HEK293T (cell line): ENCODE measurements around the gene MAML2.

Source experiments
- CTCF ChIA-PET: fragments of 350-600 bp; formaldehyde crosslinking; extraction: SDS; loops from one replicate; lab custom pipeline; 2021; ENCODE audit warnings: antibody characterized with exemption, inconsistent platforms; lab: Yijun Ruan, JAX
- POLR2A ChIA-PET: fragments of 350-600 bp; formaldehyde crosslinking; extraction: SDS; loops from one replicate; lab custom pipeline; 2020; ENCODE audit warnings: antibody characterized with exemption, inconsistent platforms; lab: Yijun Ruan, JAX
- DNase-seq: peaks from one replicate; pipeline ENCODE4 v3.0.0; 2012; ENCODE audit warnings: mixed read lengths; ENCODE audit errors: extremely low spot score
- ARNT ChIP-seq: fragments of 450-650 bp; IDR thresholded peaks from 2 replicates; pipeline ENCODE4 v1.6.1; 2017; ENCODE audit warnings: mild to moderate bottlenecking
- BHLHE40 ChIP-seq: fragments of 450-650 bp; IDR thresholded peaks from 2 replicates; pipeline ENCODE4 v1.6.1; 2016; ENCODE audit warnings: mild to moderate bottlenecking, moderate library complexity, borderline replicate concordance
- CTBP1 ChIP-seq: fragments of 450-650 bp; IDR thresholded peaks from 2 replicates; pipeline ENCODE4 v1.6.1; 2016; ENCODE audit warnings: borderline replicate concordance
- ELF4 ChIP-seq: fragments of 450-650 bp; IDR thresholded peaks from 2 replicates; pipeline ENCODE4 v1.6.1; 2017; ENCODE audit warnings: antibody characterized with exemption
- FOXA1 ChIP-seq: fragments of 450-650 bp; IDR thresholded peaks from 2 replicates; pipeline ENCODE4 v1.6.1; 2016; ENCODE audit warnings: mild to moderate bottlenecking
- FOXK2 ChIP-seq: fragments of 450-650 bp; IDR thresholded peaks from 2 replicates; pipeline ENCODE4 v1.6.1; 2016; ENCODE audit warnings: mild to moderate bottlenecking
- FOXM1 ChIP-seq: fragments of 450-650 bp; IDR thresholded peaks from 2 replicates; pipeline ENCODE4 v1.6.1; 2017; ENCODE audit warnings: mild to moderate bottlenecking, borderline replicate concordance
- HDGF ChIP-seq: fragments of 450-650 bp; IDR thresholded peaks from 2 replicates; pipeline ENCODE4 v1.6.1; 2017; ENCODE audit warnings: antibody characterized with exemption, borderline replicate concordance
- L3MBTL2 ChIP-seq: fragments of 450-650 bp; conservative IDR thresholded peaks from 2 replicates; pipeline ENCODE4 v1.6.1; 2016; ENCODE audit warnings: mild to moderate bottlenecking
- LEF1 ChIP-seq: fragments of 450-650 bp; IDR thresholded peaks from 2 replicates; pipeline ENCODE4 v1.6.1; 2017; ENCODE audit warnings: mild to moderate bottlenecking, borderline replicate concordance
- NFRKB ChIP-seq: fragments of 450-650 bp; IDR thresholded peaks from 2 replicates; pipeline ENCODE4 v1.6.1; 2016; ENCODE audit warnings: mild to moderate bottlenecking, moderate library complexity
- SP1 ChIP-seq: fragments of 450-650 bp; IDR thresholded peaks from 2 replicates; pipeline ENCODE4 v1.6.1; 2017
- SUZ12 ChIP-seq: fragments of 450-650 bp; IDR thresholded peaks from 2 replicates; pipeline ENCODE4 v1.6.1; 2016; ENCODE audit warnings: mild to moderate bottlenecking
- TARDBP ChIP-seq: fragments of 450-650 bp; IDR thresholded peaks from 2 replicates; pipeline ENCODE4 v1.6.1; 2016
- ZNF384 ChIP-seq: fragments of 450-650 bp; IDR thresholded peaks from 2 replicates; pipeline ENCODE4 v1.6.1; 2016
- TF ChIP-seq, protein P1 (sequence below): fragments of 450-650 bp; IDR thresholded peaks from 2 replicates; pipeline ENCODE4 v1.6.1; 2016

The MAML2 gene

DNA sequence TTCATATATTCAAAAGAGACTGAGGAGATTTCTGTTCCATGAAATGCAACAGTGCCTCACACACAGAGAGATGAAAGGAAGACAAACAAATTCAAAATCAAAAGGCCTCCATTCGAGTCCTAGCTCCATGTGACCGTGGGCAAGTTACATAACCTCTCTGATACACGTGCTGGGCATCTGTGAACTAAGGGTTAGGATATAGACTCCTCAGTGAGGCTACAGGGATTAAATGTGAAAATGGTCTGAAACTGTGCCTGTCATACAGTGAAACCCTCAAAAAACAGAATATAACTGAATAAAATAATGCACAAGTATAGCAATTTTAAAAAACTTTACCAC lies 307.3 kb downstream of the MAML2 start:
- ChIA-PET POLR2A (no interaction called here), CTCF (interaction anchor here (1.1 kb wide), 1 partner anchor 78 kb away, joined by 3 read pairs; no protein-coding TSS in a partner anchor)
- no peak for DNase-seq
- no peak for TF ChIP-seq HDGF
- TF ChIP-seq ELF4 = no peak
- TF ChIP-seq SP1 = no peak

GRCh38 chr11:96035031-96035739 lies 307.8 kb downstream of the MAML2 start:
- POLR2A ChIA-PET = interaction anchor here (0.5 kb wide), 1 partner anchor 198 kb away, joined by 3 read pairs; no protein-coding TSS in a partner anchor
- CTCF ChIA-PET = no interaction called here
- no peak for DNase-seq
- TF ChIP-seq CTBP1 = no peak

GRCh38 chr11:96033599-96033998 lies 309.4 kb downstream of the MAML2 start:
- CTCF ChIA-PET = interaction anchor here (1.1 to 1.2 kb wide), 2 partner anchors 21 to 26 kb away, joined by 3 read pairs; no protein-coding TSS in a partner anchor
- POLR2A ChIA-PET = no interaction called here
- no peak for TF ChIP-seq LEF1
- TF ChIP-seq L3MBTL2 = no peak

GRCh38 chr11:96033095-96033494 lies 309.9 kb downstream of the MAML2 start:
- no peak for TF ChIP-seq ARNT
- TF ChIP-seq TARDBP = no peak
- TF ChIP-seq, protein P1, sequence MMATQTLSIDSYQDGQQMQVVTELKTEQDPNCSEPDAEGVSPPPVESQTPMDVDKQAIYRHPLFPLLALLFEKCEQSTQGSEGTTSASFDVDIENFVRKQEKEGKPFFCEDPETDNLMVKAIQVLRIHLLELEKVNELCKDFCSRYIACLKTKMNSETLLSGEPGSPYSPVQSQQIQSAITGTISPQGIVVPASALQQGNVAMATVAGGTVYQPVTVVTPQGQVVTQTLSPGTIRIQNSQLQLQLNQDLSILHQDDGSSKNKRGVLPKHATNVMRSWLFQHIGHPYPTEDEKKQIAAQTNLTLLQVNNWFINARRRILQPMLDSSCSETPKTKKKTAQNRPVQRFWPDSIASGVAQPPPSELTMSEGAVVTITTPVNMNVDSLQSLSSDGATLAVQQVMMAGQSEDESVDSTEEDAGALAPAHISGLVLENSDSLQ = no peak
- TF ChIP-seq SUZ12 = no peak
- TF ChIP-seq HDGF = no peak
- TF ChIP-seq FOXM1 = no peak
- TF ChIP-seq ELF4 = no peak
- TF ChIP-seq FOXK2 = no peak
- no peak for TF ChIP-seq CTBP1
- no peak for TF ChIP-seq NFRKB
- POLR2A ChIA-PET = no interaction called here
- no peak for DNase-seq
- CTCF ChIA-PET = interaction anchor here (1.1 to 1.2 kb wide), 2 partner anchors 22 to 27 kb away, joined by 3 read pairs; no protein-coding TSS in a partner anchor

More at GRCh38 chr11:96033599-96033998, 309.4 kb downstream of the MAML2 start:
- no peak for DNase-seq

- TF ChIP-seq FOXA1 (no peak), FOXK2 (no peak), TARDBP (no peak)
- TF ChIP-seq, protein P1 = 0 out of 2 replicates have a peak, but pooled peaks have one; percentile 24
- DNase-seq = no peak
- POLR2A ChIA-PET = no interaction called here
- CTCF ChIA-PET = no interaction called here
Measured at GRCh38 chr11:96028746-96029145, 314.2 kb downstream of the MAML2 start.

- DNase-seq = no peak
- TF ChIP-seq SP1 = no peak
- TF ChIP-seq ELF4 = no peak
- no peak for TF ChIP-seq HDGF
- no peak for TF ChIP-seq LEF1
- no peak for TF ChIP-seq CTBP1
- TF ChIP-seq FOXM1 = no peak
- no peak for TF ChIP-seq FOXA1
- no peak for TF ChIP-seq ZNF384
- TF ChIP-seq, protein P1 = no peak
- no peak for TF ChIP-seq L3MBTL2
- TF ChIP-seq SUZ12 = no peak
- CTCF ChIA-PET = no interaction called here
- POLR2A ChIA-PET = no interaction called here
Measured at GRCh38 chr11:96027021-96027420, 316.0 kb downstream of the MAML2 start.

DNA sequence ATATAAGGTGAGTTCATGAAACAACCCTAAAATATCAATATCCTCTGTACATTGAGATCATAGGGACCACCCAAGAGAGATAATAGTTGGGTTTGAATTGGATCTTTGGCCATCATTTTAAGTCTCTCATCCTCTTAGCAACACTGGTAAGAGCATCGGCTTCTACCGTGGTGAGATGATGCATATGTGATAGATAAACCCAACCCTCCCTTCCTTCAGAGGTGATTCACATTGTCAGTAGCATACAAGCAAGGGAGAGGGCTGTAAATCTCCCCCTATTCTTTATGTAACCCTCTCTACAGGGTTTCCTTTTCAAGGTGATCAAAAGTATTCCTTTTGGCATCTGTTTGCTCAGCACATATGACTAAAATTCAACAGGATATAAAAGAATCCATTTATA lies 316.7 kb downstream of the MAML2 start:
- POLR2A ChIA-PET = no interaction called here
- TF ChIP-seq, protein P1 = no peak
- TF ChIP-seq SUZ12 (no peak), LEF1 (no peak), FOXK2 (no peak), SP1 (no peak), NFRKB (no peak), TARDBP (no peak), FOXM1 (no peak), CTBP1 (no peak), FOXA1 (no peak), ARNT (no peak), HDGF (no peak), L3MBTL2 (no peak), ZNF384 (no peak), BHLHE40 (no peak), ELF4 (no peak)
- no peak for DNase-seq
- CTCF ChIA-PET = no interaction called here
